ENCODE data around the gene EFCAB5. TPM values are rescaled to one million over a fixed set of nuclear protein-coding genes. Genes with fewer than 3 reads are reported as not detected.
"Not testable (repeated sequence)": the region's sequence is repeated elsewhere in the genome, so short reads cannot be mapped to it uniquely, and the experiment has no call there.

EFCAB5 gene
- total and polyA plus RNA-seq, 8 donors: 0.09 to 0.54 (median 0.38) TPM; not detected in 1

DNA sequence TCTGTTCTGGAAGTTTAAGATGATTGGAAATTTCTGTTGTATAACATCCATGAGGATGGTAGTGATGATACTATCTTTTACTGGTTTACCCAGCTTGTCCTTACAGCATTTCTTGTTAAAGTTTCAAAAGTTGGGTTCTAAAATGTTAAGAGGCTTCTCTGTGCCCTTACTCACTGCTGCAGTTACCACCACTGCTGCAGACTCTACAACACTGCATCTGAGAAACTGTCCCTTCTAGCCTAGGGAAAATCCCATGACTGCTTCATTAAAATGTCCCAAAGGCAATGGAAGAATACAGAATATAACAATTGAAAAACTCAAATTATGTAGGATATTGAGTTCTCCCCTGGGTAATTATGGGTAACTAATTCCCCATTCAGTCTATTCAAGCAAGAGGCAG lies 171.4 kb downstream of the EFCAB5 start:
- H3K9me3 ChIP-seq: no peaks in the 10 kb centered on the region
- no peak for ATAC-seq
- DNase-seq: no peak
- intact Hi-C loops (cut with DNase I): no loop called here
- no peak overlapping the region for H3K27ac ChIP-seq
- no peak for FAIRE-seq
- peaks cover 0 to 4% (median 1%) of the 10 kb centered on the region in 3 donors for H3K4me1 ChIP-seq
- H3K4me3 ChIP-seq: no peak overlapping the region
- H3K36me3 ChIP-seq: no peaks in the 10 kb centered on the region
- no peaks in the 10 kb centered on the region for H3K27me3 ChIP-seq
- TF ChIP-seq, protein P1, sequence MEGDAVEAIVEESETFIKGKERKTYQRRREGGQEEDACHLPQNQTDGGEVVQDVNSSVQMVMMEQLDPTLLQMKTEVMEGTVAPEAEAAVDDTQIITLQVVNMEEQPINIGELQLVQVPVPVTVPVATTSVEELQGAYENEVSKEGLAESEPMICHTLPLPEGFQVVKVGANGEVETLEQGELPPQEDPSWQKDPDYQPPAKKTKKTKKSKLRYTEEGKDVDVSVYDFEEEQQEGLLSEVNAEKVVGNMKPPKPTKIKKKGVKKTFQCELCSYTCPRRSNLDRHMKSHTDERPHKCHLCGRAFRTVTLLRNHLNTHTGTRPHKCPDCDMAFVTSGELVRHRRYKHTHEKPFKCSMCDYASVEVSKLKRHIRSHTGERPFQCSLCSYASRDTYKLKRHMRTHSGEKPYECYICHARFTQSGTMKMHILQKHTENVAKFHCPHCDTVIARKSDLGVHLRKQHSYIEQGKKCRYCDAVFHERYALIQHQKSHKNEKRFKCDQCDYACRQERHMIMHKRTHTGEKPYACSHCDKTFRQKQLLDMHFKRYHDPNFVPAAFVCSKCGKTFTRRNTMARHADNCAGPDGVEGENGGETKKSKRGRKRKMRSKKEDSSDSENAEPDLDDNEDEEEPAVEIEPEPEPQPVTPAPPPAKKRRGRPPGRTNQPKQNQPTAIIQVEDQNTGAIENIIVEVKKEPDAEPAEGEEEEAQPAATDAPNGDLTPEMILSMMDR (IDR thresholded peaks at IDR 0.05): no peak

DNA sequence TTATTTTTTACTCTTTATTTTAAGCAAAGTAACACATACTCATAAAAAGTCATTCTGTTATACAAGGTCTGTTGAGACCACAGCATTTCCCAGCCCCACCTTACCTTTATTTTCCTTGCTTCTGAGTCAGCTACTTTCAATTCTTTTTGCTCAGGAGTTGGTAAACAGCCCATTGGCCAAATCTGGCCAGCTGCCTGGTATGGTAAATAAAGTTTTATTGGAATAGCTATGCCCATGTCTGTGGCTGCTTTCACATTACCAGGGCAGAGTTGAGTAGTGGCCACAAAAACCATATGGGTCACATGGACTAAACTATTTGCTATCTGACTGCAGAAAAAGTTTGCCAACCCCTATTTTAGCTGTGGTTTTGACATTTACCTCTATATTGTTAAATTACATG lies 171.8 kb downstream of the EFCAB5 start:
- no peak for FAIRE-seq
- no peak overlapping the region for H3K27ac ChIP-seq

DNA sequence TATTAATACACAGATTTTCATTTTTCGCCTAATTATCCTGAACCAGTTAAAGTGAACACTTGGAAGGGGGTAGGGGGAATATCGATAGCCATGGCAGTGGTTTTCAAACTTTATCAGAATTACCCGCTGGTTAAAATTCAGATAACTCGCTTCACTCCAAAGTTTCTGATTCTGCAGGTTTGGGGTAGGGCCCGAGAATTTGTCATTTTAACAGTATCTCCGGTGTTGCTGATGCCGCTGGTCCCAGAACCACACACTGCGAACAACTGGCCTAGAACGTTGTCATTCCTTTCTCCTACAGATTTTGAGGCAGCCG lies 174.9 kb downstream of the EFCAB5 start:
- intact Hi-C loops (cut with DNase I): no loop called here
- peak in 1 of 4 donors; percentile 15 for ATAC-seq
- peak overlapping the region; percentile 89 to 95 (median 91) for H3K27ac ChIP-seq
- H3K36me3 ChIP-seq: peaks cover 0 to 5% (median 0%) of the 10 kb centered on the region in 3 donors
- H3K27me3 ChIP-seq: no peaks in the 10 kb centered on the region
- no peak for FAIRE-seq
- peak overlapping the region; percentile 28 to 67 (median 54) for H3K4me3 ChIP-seq
- DNase-seq: no peak
- TF ChIP-seq, protein P1 (IDR thresholded peaks at IDR 0.05): no peak
- 7 to 11% methylated on average over 10 of the region's 10 CpGs for WGBS, 2 donors
- H3K9me3 ChIP-seq: no peaks in the 10 kb centered on the region
- peaks cover 0 to 25% (median 8%) of the 10 kb centered on the region in 3 donors for H3K4me1 ChIP-seq

More for the DNA sequence above, 171.8 kb downstream of the EFCAB5 start:
- ATAC-seq: no peak
- Histone ChIP-seq H3K4me3 (no peak overlapping the region), H3K9me3 (no peaks in the 10 kb centered on the region), H3K36me3 (no peaks in the 10 kb centered on the region), H3K4me1 (peaks cover 0 to 8% (median 6%) of the 10 kb centered on the region in 3 donors), H3K27me3 (no peaks in the 10 kb centered on the region)
- DNase-seq: no peak
- TF ChIP-seq, protein P1 (IDR thresholded peaks at IDR 0.05): no peak
- intact Hi-C loops (cut with DNase I): no loop called here

DNA sequence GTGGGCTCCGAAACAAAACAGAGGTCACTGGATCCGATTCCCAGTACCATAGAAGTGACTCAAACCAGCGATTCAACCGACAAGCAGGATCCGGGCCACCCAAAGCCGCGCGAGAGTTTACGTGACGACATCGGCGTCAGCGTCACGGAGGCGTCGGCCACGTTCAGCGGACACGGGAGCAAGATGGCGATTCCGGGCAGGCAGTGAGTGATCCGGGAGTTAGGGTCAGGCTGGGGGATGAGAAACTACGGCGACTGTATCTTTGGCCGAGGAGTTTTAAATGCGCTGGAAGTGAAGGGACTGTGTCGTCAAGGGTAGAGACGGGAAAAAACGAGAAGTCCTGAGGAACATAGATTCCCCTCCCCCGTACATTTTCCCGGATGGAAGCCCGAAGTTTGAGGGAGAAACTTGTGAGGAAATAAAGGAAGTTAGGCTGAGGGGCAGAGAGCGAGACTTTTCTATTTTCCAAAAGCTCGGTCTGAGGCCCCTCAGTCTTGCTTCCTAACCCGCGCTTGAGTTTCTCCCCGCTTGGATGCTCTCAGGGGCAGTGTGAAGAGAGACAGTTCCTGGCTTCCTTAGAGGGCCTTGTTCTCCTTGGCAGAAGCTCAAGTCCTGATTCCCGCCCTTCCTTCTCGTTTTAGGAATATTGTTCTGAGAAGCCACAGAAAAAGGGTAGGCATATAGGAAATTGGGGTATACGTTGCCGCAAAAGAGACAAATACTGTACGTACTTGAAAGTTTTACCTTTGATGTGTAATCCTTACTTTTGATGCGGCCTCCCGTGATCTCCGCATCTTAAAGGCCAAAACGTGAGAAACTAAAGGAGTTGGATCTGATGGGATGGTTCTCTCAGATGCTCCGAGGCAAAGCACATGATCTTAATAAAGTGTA lies 175.5 kb downstream of the EFCAB5 start, which contains the start of gene NSRP1:
TSS of gene NSRP1 (plus strand) at position 156 of the 891 bp plus-strand sequence. CDS start at position 184, 28 bp downstream.
- Histone ChIP-seq H3K9me3 (no peaks in the 10 kb centered on the region), H3K27me3 (no peaks in the 10 kb centered on the region), H3K27ac (peak within 1 kb of the TSS; percentile 89 to 95 (median 91)), H3K36me3 (peaks cover 0 to 5% (median 0%) of the 10 kb centered on the region in 3 donors), H3K4me1 (peaks cover 0 to 25% (median 8%) of the 10 kb centered on the region in 3 donors), H3K4me3 (peak within 1 kb of the TSS; percentile 28 to 67 (median 54))
- WGBS, 2 donors: 0 to 1% methylated on average over 47 of the region's 47 CpGs
- intact Hi-C loops (cut with DNase I): no loop called here
- peak; percentile 92 to 97 (median 94) for DNase-seq
- no peak for FAIRE-seq
- TF ChIP-seq, protein P1 (IDR thresholded peaks at IDR 0.05): no peak
- ATAC-seq: peak; percentile 97 to 99 (median 98)

DNA sequence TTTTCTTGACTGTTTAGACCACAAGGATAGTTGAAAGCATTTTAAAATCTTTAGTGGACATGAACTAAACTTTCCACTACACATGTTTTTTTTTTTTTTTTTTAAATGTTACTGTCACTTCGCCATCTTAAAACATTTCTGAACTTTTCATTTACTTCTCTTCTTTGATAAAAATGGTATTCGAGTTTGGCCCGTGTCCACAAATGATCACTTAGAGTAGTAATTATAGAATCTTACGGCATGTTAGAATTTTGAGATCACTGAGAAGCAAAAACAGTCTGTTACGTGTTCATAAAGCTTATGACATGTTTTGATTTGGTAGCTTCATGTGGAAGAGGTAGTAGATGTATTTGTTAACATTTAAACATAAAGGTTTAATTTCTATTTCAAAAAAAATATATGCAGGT lies 176.2 kb downstream of the EFCAB5 start:
- DNase-seq: no peak
- WGBS, 2 donors: 21 to 33% methylated on average over 5 of the region's 5 CpGs
- intact Hi-C loops (cut with DNase I): no loop called here

DNA sequence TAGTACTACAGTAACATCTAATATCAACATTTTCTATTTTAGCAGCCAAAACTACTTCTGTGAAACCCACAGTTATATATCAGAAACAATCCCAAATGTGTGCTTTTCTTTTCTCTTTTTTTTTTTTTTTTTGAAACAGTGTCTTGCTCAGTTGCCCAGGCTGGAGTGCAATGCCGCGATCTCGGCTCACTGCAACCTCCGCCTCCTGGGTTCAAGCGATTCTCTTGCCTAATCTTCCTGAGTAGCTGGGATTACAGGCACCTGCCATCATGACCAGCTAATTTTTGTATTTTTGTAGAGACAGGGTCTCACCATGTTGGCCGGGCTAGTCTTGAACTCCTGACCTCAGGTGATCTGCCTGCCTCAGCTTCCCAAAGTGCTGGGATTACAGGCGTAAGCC lies 177.2 kb downstream of the EFCAB5 start:
- intact Hi-C loops (cut with DNase I); H3K4me3 ChIP-seq; DNase-seq; H3K36me3 ChIP-seq; H3K9me3 ChIP-seq; H3K27me3 ChIP-seq; FAIRE-seq; ATAC-seq; H3K27ac ChIP-seq: not testable (repeated sequence)
- 96 to 99% methylated on average over 7 of the region's 7 CpGs for WGBS, 2 donors
- H3K4me1 ChIP-seq: peaks cover 0 to 25% (median 8%) of the 10 kb centered on the region in 3 donors

More for the DNA sequence above, 176.2 kb downstream of the EFCAB5 start:
- peak overlapping the region in 3 of 4 donors; percentile 54 to 67 (median 54) for H3K4me3 ChIP-seq
- H3K4me1 ChIP-seq: peaks cover 0 to 25% (median 8%) of the 10 kb centered on the region in 3 donors
- ATAC-seq: no peak
- no peaks in the 10 kb centered on the region for H3K27me3 ChIP-seq
- H3K9me3 ChIP-seq: no peaks in the 10 kb centered on the region
- FAIRE-seq: no peak
- TF ChIP-seq, protein P1 (IDR thresholded peaks at IDR 0.05): no peak
- peak overlapping the region in 3 of 4 donors; percentile 89 to 95 (median 90) for H3K27ac ChIP-seq
- peaks cover 0 to 5% (median 0%) of the 10 kb centered on the region in 3 donors for H3K36me3 ChIP-seq

Data from pancreas (tissue), 10 donors.